Measurements from ENCODE around the gene HDAC4. TPM values are rescaled to one million over a fixed set of nuclear protein-coding genes. Genes with fewer than 3 reads are reported as not detected.

HDAC4 gene
- total and polyA plus RNA-seq, 2 of the 8 experiments (the other 6 are each of a cell fraction or from before 2014, with no cell fraction given): 15.4 to 31.5 TPM

DNA sequence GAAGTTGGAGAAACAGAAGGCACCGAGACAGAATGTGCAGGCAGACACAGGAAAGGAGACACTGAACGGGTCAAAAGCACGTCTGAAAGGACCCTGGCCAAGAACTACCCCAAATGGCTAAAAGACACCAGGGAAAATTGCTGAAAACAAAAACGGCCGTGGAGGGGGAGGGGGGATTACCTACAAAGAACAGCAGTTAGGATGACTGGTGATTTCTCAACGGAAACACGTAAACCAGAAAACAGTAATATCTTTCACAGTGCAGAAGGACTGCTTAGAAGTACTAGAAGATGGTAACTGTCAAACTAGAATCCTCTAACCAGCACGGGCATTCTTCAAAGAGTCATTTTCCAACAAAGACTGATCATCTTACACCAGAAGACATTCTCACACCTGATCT, 142.6 kb downstream of the HDAC4 start:
- Histone ChIP-seq H2BK15ac (ENCODE audit: low read length) (no peak overlapping the region), H2BK12ac (ENCODE audit: low read depth, low read length) (no peak overlapping the region), H3K18ac (ENCODE audit: extremely low read depth, low read length) (no peak overlapping the region), H3K14ac (ENCODE audit: insufficient read length) (no peak overlapping the region), H3K23ac (ENCODE audit: insufficient read length) (no peak overlapping the region), H3K27ac (ENCODE audit: low read depth, low read length) (no peak overlapping the region), H3K4me1 (replicated peaks in 1 of 4; ENCODE audit: control insufficient read depth in 3 of 4, insufficient read depth in 4 of 4, low read length in 3 of 4) (peaks cover 0 to 2% (median 0%) of the 10 kb centered on the region in 4 experiments; a peak in 4 of 7 replicates), H3K23me2 (ENCODE audit: low read depth, low read length) (no peaks in the 10 kb centered on the region), H2AFZ (ENCODE audit: low read length) (no peak overlapping the region), H2AK5ac (ENCODE audit: low read depth, low read length) (no peak overlapping the region), H3K4me2 (ENCODE audit: insufficient read depth in 1 of 2, low read depth in 2 of 2, low read length in 2 of 2) (no peak overlapping the region), H3K9me3 (ENCODE audit: insufficient read depth in 2 of 2, low read depth in 1 of 2, low read length in 1 of 2) (0 out of 4 replicates have a peak, but pooled peaks cover 0 to 7% of the 10 kb centered on the region in 2 experiments), H4K20me1 (replicated peaks in 1 of 2; ENCODE audit: control insufficient read depth in 1 of 2, insufficient read depth in 2 of 2, low read length in 2 of 2) (peaks cover 9 to 12% of the 10 kb centered on the region in 2 experiments), H3K36me3 (ENCODE audit: control insufficient read depth in 2 of 4, insufficient read depth in 4 of 4, low read length in 3 of 4) (no peaks in the 10 kb centered on the region), H2BK120ac (replicated peaks; ENCODE audit: low read depth, low read length) (no peak overlapping the region), H4K91ac (replicated peaks; ENCODE audit: insufficient read length, low read length) (no peak overlapping the region), H3K79me2 (ENCODE audit: control insufficient read depth in 1 of 2, insufficient read depth in 2 of 2, low read length in 2 of 2) (peaks cover 0 to 88% of the 10 kb centered on the region in 2 experiments; a peak in 2 of 4 replicates), H3K4me3 (ENCODE audit: extremely low read depth in 1 of 4, insufficient read depth in 2 of 4, low read depth in 3 of 4, low read length in 4 of 4) (no peak overlapping the region), H3K4ac (replicated peaks; ENCODE audit: insufficient read length, low read depth, low read length) (no peak overlapping the region), H3K9ac (replicated peaks in 1 of 4; ENCODE audit: extremely low read depth in 1 of 4, low read depth in 3 of 4, low read length in 3 of 4) (no peak overlapping the region), H3K79me1 (ENCODE audit: low read depth, low read length) (peaks cover 15% of the 10 kb centered on the region), H2BK20ac (ENCODE audit: low read length) (no peak overlapping the region), H3K56ac (replicated peaks; ENCODE audit: insufficient read length, low read depth, low read length) (no peak overlapping the region), H2BK5ac (ENCODE audit: low read depth, low read length) (no peak overlapping the region), H3K27me3 (replicated peaks in 1 of 4; ENCODE audit: control insufficient read depth in 3 of 4, extremely low read depth in 1 of 4, insufficient read depth in 3 of 4, low read length in 3 of 4) (no peaks in the 10 kb centered on the region; a peak in 2 of 7 replicates), H4K5ac (ENCODE audit: insufficient read length, low read depth, low read length) (no peak overlapping the region), H4K8ac (ENCODE audit: extremely low read depth, insufficient read depth, low read length) (no peak overlapping the region)
- ChIA-PET POLR2A (ENCODE audit: partially characterized antibody) (no interaction called here), CTCF (ENCODE audit: partially characterized antibody) (no interaction called here)
- 84% methylated on average over 8 of the region's 8 CpGs; no CpG with 5 or more reads in 1 of the 2 experiments for WGBS, 2 experiments (ENCODE audit: extremely low coverage in 1 of 2, insufficient coverage in 1 of 2, insufficient read length in 1 of 2, insufficient replicate concordance in 2 of 2, low coverage in 1 of 2, low lambda C conversion rate in 2 of 2, missing lambda C conversion rate in 1 of 2)
- FAIRE-seq (no peak), DNase-seq (ENCODE audit: low read depth in 1 of 2, low spot score in 2 of 2) (no peak)
- TF ChIP-seq SAP30 (IDR thresholded peaks at IDR 0.05; ENCODE audit: insufficient read depth, insufficient replicate concordance, low read length): no peak
- no peak for TF ChIP-seq CBX8 (IDR thresholded peaks at IDR 0.05; ENCODE audit: borderline replicate concordance, low read depth, low read length)
- TF ChIP-seq JUND (IDR thresholded peaks at IDR 0.05; ENCODE audit: low read length): no peak
- no peak for TF ChIP-seq EP300 (IDR thresholded peaks at IDR 0.05; ENCODE audit: borderline replicate concordance in 1 of 2, low read depth in 2 of 2, low read length in 2 of 2)
- no peak for TF ChIP-seq SIX5 (IDR thresholded peaks at IDR 0.05; ENCODE audit: low read depth, low read length)
- TF ChIP-seq SP1 (IDR thresholded peaks at IDR 0.05; ENCODE audit: low read depth, low read length): no peak

All from H1 (cell line).